HG03575 (cell line): ENCODE measurements around the gene ACSBG1.

Experiments
- ATAC-seq: cut with Tn5 transposase; IDR thresholded peaks from one replicate; pipeline ENCODE4 v1.9.1; 2021; ENCODE audit not compliant: unreplicated experiment, insufficient number of reproducible peaks, low FRiP score; ENCODE audit errors: extremely low read depth

Gene ACSBG1

GRCh38 chr15:78207641-78208340 is 26.6 kb downstream of the ACSBG1 start:
- no peak for ATAC-seq

GRCh38 chr15:78207110-78207458 is 27.3 kb downstream of the ACSBG1 start:
- ATAC-seq = no peak

DNA sequence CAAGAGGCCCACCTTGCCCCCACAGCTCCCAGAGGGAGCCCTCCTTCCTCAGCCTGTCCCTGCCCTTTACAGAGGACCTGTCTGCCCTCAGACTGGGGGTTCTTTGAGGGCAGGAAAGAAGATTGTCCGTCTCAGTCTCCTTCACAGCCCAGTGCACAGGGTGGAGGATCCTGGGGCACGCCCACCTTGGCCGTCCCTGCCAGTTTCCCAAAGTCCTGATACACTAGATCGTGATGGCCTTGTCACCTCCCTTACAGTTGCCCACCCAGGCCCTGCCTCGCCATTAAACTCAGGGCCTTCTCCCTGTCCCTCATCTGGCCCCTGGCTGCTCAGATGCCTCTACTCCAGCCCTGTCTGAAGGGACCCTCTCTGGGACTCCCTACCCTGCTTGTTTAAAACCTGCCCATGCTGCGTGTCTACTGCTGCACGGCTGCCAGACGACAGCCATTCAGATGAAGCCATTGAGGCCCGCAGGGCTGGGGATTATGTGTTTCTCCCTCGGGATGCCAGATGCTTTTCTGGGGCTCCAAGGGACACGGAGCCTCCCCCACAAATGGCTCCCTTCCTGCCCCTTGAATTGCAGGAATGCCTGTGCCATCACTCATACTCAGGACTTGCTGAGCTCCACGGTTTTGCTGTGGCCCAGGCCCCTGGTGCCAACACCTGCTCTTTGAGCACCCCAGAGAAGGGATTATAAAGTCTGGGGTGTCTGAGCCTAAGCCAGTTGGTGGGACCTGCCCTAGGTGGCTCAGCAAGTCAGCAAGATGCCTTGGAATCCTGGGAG is 27.8 kb downstream of the ACSBG1 start:
- ATAC-seq = no peak

DNA sequence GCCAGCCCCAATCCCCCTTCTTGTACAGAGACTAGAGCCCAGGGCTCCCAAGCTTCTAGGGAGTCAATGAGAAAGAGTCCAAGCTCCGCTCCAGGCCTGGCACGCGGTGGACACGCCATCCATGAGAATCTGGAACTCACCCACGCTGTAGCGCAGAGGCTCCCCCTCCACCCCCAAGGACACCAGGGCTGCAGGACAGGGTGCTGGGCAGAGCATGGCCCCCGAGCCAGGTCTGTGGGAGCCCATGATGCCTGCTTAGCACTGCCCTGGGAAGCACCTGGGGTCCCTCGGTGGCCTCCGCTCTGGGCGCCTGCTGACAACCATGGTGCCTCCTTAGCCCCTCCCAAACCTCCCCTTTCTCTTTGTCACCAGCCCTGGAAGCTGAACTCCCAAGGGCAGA is 28.5 kb downstream of the ACSBG1 start:
- ATAC-seq = no peak

GRCh38 chr15:78205337-78205736 is 29.0 kb downstream of the ACSBG1 start:
- no peak for ATAC-seq

GRCh38 chr15:78204351-78205309 is 29.7 kb downstream of the ACSBG1 start:
- ATAC-seq = no peak

GRCh38 chr15:78203346-78204225 is 30.8 kb downstream of the ACSBG1 start:
- ATAC-seq = no peak

GRCh38 chr15:78201281-78202190 is 32.8 kb downstream of the ACSBG1 start:
- ATAC-seq = no peak

DNA sequence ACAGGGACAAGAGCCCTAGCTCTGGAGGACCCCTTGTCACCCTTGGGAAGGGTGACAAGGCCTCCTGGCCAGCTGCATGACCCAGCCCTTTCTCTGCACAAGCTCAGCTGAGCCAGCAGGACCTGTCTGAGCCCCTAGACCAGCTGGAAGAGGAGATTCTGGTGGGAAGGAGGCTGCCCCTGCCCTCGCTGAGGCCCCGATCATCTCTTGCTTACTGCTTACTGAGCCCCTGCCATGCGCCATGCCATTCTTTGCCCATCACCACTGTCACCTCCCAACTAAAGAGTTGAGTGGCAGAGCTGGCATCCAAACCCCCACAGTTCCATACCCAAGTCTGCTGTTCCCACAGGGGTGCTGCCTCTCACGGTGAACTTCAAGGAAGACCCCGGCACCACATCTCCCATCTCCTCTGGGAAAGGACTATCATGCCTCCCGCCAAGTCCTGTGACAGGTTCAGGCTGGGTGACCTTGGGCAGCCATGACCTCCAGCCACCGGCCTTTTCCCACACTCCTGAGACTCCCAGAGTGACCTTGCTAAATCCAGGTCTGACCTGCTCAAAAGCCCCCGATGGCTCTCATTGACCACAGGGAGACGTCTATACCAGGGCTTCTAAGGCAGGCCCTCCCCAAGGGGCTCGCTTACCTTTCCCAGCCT is 34.0 kb downstream of the ACSBG1 start:
- no peak for ATAC-seq

GRCh38 chr15:78197632-78198031 is 36.7 kb downstream of the ACSBG1 start:
- no peak for ATAC-seq

- ATAC-seq = no peak
Measured at GRCh38 chr15:78195735-78196201, 38.6 kb downstream of the ACSBG1 start.

DNA sequence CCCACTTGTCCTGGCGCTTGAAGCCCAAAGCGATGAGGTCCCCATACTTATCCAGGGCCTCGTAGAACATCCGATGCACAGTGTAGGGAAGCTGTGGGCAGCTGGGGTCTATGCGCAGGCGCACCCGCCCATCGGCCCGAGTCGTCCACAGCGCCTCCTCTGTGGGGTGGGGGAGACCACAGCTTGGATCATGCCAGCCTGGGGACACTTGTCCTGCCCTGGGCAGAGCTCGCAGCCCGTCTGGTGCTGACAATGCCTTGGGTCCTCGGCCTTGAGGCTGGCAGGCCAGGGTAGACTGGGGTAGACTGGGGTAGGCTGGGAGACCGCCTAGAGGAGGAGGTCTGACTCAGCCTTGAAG is 39.8 kb downstream of the ACSBG1 start:
- ATAC-seq = no peak

DNA sequence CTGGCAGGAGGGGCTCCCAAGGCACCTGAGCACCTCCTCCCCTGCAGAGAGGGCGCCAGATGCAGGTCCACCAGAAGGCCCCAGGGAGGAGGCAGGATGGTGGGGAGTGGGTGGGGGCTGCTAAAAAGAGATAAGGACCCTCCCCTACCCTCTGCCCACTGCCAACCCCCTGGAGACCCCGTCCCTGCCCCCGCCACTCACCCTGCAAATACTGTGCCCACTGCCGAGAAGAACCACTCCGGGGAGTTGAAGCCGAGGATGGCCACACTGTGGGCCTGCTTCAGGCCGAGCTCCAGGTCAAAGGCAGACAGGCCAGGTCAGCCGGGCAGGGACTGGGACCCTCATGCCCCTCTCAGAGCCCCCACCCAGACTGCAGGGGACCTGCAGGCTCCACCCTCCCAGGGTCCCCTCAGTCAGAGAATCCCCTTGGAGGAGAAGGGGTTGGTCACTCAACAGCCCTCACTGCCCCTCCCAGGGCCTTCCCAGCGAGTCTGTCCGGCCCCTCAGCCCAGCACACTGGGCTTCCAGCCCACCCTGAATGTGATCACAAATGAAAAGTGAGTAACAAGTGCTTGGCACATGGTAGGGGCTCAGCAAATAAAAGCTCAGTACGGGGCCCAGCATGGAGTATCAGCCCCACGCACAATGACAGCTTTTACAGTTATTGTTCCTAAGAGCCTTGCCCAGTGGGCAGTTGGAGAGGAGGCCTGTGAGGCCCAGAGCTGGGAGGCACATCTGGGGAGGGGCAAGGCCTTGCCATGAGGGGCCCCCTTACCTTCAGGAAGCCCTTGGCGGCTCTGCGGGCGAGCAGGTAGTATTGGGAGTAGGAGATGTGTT is 40.4 kb downstream of the ACSBG1 start:
- ATAC-seq = no peak

GRCh38 chr15:78192826-78193594 is 41.4 kb downstream of the ACSBG1 start:
- no peak for ATAC-seq

GRCh38 chr15:78182821-78183220 is 51.5 kb downstream of the ACSBG1 start:
- no peak for ATAC-seq

DNA sequence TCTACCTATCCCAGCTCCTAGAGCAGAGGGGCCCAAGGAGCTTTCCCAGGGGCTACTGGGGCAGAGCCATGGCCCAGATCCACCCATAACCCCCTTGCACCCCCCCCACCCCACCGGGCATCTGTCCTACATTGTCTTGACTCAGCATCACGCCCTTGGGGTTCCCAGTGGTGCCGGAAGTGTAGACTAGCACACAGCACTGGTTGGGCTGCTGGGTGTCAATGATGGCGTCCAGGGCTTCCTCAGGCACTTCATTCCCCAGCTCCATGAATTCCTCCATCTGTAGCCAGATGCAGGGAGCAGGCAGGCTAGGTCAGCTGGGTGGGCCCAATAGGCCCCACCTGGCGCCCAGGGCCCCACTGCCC is 52.0 kb downstream of the ACSBG1 start:
- no peak for ATAC-seq
